GM23248 (cell line): ENCODE measurements around the gene DUS2. TPM values are rescaled to one million over a fixed set of nuclear protein-coding genes. Genes with fewer than 3 reads are reported as not detected.

Experiments used
- DNase-seq: peaks from one replicate; pipeline ENCODE4 v3.0.0-alpha.2; 2015
- H2AFZ ChIP-seq: fragments of 200-600 bp; sonication (generic); 2 replicates; pipeline ENCODE4 v1.6.1; 2016; ENCODE audit warnings: antibody characterized with exemption
- H3F3A ChIP-seq: fragments of 200-600 bp; sonication (generic); 2 replicates; pipeline ENCODE4 v1.6.1; 2016; ENCODE audit warnings: mild to moderate bottlenecking, antibody characterized with exemption, mixed run types; ENCODE audit not compliant: insufficient read depth
- H3K27ac ChIP-seq: fragments of 200-600 bp; sonication (generic); 2 replicates; pipeline ENCODE4 v1.5.1; 2016; ENCODE audit warnings: mild to moderate bottlenecking
- H3K27me3 ChIP-seq: fragments of 200-600 bp; sonication (generic); replicated peaks from 2 replicates; pipeline ENCODE4 v1.6.1; 2016; ENCODE audit warnings: mild to moderate bottlenecking; ENCODE audit not compliant: insufficient read depth
- H3K36me3 ChIP-seq: fragments of 200-600 bp; sonication (generic); 2 replicates; pipeline ENCODE4 v1.6.1; 2016; ENCODE audit warnings: low read depth, mild to moderate bottlenecking
- H3K4me1 ChIP-seq: fragments of 200-600 bp; sonication (generic); 2 replicates; pipeline ENCODE4 v1.6.1; 2016; ENCODE audit warnings: mild to moderate bottlenecking; ENCODE audit not compliant: insufficient read depth
- H3K4me2 ChIP-seq: fragments of 200-600 bp; sonication (generic); one replicate; pipeline ENCODE4 v1.6.1; 2016; ENCODE audit warnings: mild to moderate bottlenecking; ENCODE audit not compliant: unreplicated experiment
- H3K4me3 ChIP-seq: fragments of 200-600 bp; sonication (generic); 2 replicates; pipeline ENCODE4 v1.5.1; 2016; ENCODE audit warnings: mild to moderate bottlenecking
- H3K79me2 ChIP-seq: fragments of 200-600 bp; sonication (generic); 2 replicates; pipeline ENCODE4 v1.6.1; 2016; ENCODE audit warnings: mild to moderate bottlenecking; ENCODE audit not compliant: insufficient read depth
- H3K9ac ChIP-seq: fragments of 200-600 bp; sonication (generic); 2 replicates; pipeline ENCODE4 v1.6.1; 2016; ENCODE audit warnings: mild to moderate bottlenecking
- H3K9me2 ChIP-seq: fragments of 200-600 bp; sonication (generic); 2 replicates; pipeline ENCODE4 v1.6.1; 2016; ENCODE audit warnings: mixed run types, mild to moderate bottlenecking, moderate library complexity; ENCODE audit not compliant: insufficient read depth
- H3K9me3 ChIP-seq: fragments of 200-600 bp; sonication (generic); one replicate; pipeline ENCODE4 v1.6.1; 2017; ENCODE audit warnings: low read depth
- H4K20me1 ChIP-seq: fragments of 200-600 bp; sonication (generic); 2 replicates; pipeline ENCODE4 v1.6.0; 2016; ENCODE audit not compliant: insufficient read depth
- EZH2 ChIP-seq: fragments of 200-600 bp; sonication (generic); IDR thresholded peaks from 2 replicates; pipeline ENCODE4 v1.6.1; 2018; ENCODE audit warnings: antibody characterized with exemption, mild to moderate bottlenecking; ENCODE audit not compliant: insufficient read depth, poor library complexity, severe bottlenecking
- EZH2phosphoT487 ChIP-seq: fragments of 200-600 bp; sonication (generic); IDR thresholded peaks from 2 replicates; pipeline ENCODE4 v1.6.1; 2018; ENCODE audit warnings: antibody characterized with exemption, moderate library complexity, mild to moderate bottlenecking, low read depth; ENCODE audit not compliant: insufficient read depth
- WGBS, 2 experiments: methylation state at CpG; one replicate each; pipeline ENCODE4 v1.1.6; 2015 to 2017; ENCODE audit warnings: low lambda C conversion rate in 2 of 2, low coverage in 1 of 2; ENCODE audit errors: missing lambda C conversion rate in 2 of 2; 5-methylcytosine and 5-hydroxymethylcytosine counted together
- in situ Hi-C: fragments of 300-500 bp; cut with MboI; formaldehyde crosslinking; loops from 2 replicates; pipeline ENCODE4 v1.15.0; 2020
- polyA plus RNA-seq: library from polyadenylated mRNA; unstranded; fragments of >200 nt; fragmentation: Nextera tagmentation; extraction: Ambion mirVana; gene quantifications from 2 replicates; pipeline ENCODE4 v1.2.1, GENCODE V29; 2016
- total RNA-seq: library from RNA; depleted of rRNA; stranded (reverse); fragments of >200 nt; shearing (Covaris generic); gene quantifications from 2 replicates; pipeline ENCODE4 v1.2.3, GENCODE V29; 2014

DUS2 gene
- total and polyA plus RNA-seq, 2 experiments from 2014 or later, result 14.0 to 18.4 TPM

DNA sequence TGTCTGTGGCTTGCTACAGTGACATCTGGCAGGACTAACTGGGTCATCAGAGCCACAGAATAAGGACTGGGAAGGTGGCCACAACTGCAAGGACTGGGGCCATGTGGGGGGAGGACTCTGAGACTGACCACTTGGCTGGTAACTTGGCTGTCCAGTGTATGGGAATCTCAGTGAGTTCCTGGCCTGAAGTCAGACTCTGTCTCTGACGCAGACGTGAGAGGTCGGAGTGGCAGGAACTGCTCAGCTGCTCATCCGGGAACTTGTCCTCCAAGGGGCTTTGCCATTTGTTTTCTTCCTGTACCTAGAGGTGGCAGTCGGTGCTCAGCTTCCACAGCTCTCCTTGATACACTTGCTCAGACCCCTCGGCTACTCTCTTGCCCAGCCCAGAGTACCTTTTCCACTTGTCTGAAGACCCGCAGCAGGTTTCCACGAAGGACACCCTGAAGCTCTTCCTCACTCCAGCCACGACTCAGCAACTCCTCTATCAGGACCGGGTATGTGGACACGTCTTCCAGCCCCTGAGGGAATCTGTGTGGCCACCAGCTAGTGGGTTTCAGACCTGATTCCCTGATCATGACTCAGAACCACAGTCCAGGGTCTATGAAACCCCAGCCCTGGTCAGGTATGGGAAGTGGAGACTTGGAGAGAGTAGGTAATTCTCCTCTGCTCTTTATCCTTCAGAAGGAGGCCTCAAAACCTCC lies 35.5 kb upstream of the DUS2 start:
- H3K9me2 ChIP-seq, result no peaks in the 10 kb centered on the region
- H3F3A ChIP-seq, result no peaks in the 10 kb centered on the region
- in situ Hi-C loops, result no loop called here
- WGBS, 2 experiments, result 75 to 83% methylated on average over 11 of the region's 11 CpGs
- no peak overlapping the region for H3K27ac ChIP-seq
- H3K4me2 ChIP-seq, result no peak overlapping the region
- H3K27me3 ChIP-seq, result no peaks in the 10 kb centered on the region
- DNase-seq, result no peak
- no peaks in the 10 kb centered on the region for H3K4me1 ChIP-seq
- H3K9ac ChIP-seq, result no peak overlapping the region
- no peaks in the 10 kb centered on the region for H4K20me1 ChIP-seq
- H3K79me2 ChIP-seq, result no peaks in the 10 kb centered on the region
- no peaks in the 10 kb centered on the region for H3K9me3 ChIP-seq
- TF ChIP-seq EZH2 (no peak), EZH2phosphoT487 (no peak)
- H3K36me3 ChIP-seq, result no peaks in the 10 kb centered on the region
- no peak overlapping the region for H2AFZ ChIP-seq
- no peak overlapping the region for H3K4me3 ChIP-seq

DNA sequence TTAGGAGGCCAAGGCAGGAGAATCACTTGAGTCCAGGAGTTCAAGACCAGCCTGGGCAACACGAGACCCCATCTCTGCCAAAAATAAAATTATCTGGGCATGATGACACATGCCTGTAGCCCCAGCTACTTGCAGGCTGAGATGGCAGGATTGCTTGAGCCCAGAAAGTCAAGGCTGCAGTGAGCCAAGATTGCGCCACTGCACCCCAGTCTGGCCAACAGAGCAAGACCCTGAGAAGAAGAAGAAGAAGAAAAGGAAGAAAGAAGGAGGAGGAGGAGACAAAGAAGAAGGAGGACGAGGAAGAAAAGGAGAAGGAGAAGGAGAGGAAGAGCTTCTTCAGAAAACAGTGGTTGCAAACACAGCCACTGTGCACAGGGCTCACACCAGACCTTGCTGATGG lies 34.4 kb upstream of the DUS2 start:
- no peaks in the 10 kb centered on the region for H3K9me3 ChIP-seq
- 69 to 70% methylated on average over 3 of the region's 3 CpGs for WGBS, 2 experiments

DNA sequence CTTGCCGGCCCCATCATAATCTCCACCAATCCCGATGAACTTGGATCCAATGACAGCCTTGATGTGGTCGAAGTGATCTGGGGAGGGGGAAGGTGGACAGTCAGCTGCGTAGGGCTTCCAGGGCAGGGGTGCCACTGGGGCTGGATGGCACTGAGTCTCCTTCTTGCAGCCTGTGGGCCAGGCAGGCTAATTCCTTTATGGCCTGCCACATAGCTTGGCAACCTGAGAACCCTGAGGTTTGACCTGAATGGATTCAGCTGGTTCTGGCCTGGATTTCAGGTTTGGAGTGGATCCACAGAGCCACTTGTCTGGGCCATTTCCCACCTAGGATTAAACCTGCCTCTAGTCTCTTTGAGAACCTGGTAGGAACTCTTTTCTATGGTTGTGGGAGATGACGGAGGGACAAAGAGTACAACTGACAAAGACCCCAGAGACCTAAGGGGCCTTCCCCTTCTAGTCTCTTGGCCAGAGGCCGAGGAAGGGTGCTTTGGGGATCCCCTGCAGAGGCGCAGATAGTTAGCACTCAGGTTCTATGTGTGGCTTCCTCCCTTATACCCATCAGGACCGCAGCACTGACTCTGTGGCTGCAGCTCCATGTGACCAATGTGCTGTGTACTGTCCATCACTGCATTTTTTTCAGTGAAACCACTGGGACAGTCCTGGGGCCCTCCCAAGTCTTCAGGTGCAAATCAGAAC lies 33.6 kb upstream of the DUS2 start:
- DNase-seq, result no peak
- Histone ChIP-seq H2AFZ (no peak overlapping the region), H3K9me3 (no peaks in the 10 kb centered on the region), H3K27ac (no peak overlapping the region), H3K36me3 (no peaks in the 10 kb centered on the region), H3K4me1 (no peaks in the 10 kb centered on the region), H3K4me3 (no peak overlapping the region), H4K20me1 (no peaks in the 10 kb centered on the region), H3K9ac (no peak overlapping the region), H3K79me2 (no peaks in the 10 kb centered on the region), H3K4me2 (no peak overlapping the region), H3K9me2 (no peaks in the 10 kb centered on the region), H3F3A (no peaks in the 10 kb centered on the region), H3K27me3 (no peaks in the 10 kb centered on the region)
- in situ Hi-C loops, result no loop called here
- TF ChIP-seq EZH2phosphoT487, result no peak
- no peak for TF ChIP-seq EZH2
- 65 to 69% methylated on average over 8 of the region's 8 CpGs for WGBS, 2 experiments

More for the DNA sequence above, 34.4 kb upstream of the DUS2 start:
- no peaks in the 10 kb centered on the region for H3K79me2 ChIP-seq
- H3K27ac ChIP-seq, result no peak overlapping the region
- no peaks in the 10 kb centered on the region for H3K36me3 ChIP-seq
- H3K4me2 ChIP-seq, result no peak overlapping the region
- no peaks in the 10 kb centered on the region for H3K4me1 ChIP-seq
- H3K9ac ChIP-seq, result no peak overlapping the region
- no peak overlapping the region for H3K4me3 ChIP-seq
- in situ Hi-C loops, result no loop called here
- H4K20me1 ChIP-seq, result no peaks in the 10 kb centered on the region
- no peak for DNase-seq
- H2AFZ ChIP-seq, result no peak overlapping the region
- H3K27me3 ChIP-seq, result no peaks in the 10 kb centered on the region
- H3F3A ChIP-seq, result no peaks in the 10 kb centered on the region
- no peaks in the 10 kb centered on the region for H3K9me2 ChIP-seq
- no peak for TF ChIP-seq EZH2phosphoT487
- TF ChIP-seq EZH2, result no peak

DNA sequence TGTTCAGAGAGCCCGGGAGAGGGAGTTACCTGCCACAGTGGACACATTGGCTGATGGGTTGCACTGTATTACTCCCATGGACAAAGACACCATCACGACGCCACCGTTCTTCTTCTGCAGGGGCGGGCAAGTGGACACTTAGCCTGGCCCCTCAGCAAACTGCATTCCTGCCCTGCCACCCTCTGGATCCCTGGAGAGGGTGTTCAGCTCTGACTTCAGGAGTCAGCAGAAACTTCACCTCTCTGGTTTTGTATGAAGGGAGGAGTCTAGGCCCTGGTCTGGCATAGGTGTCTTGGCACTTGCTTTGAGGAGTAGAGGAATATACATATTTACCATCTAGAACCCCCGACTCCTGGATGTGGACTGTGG lies 33.1 kb upstream of the DUS2 start:
- H3K9ac ChIP-seq, result no peak overlapping the region
- no peaks in the 10 kb centered on the region for H4K20me1 ChIP-seq
- H3K4me3 ChIP-seq, result no peak overlapping the region
- H3K9me3 ChIP-seq, result no peaks in the 10 kb centered on the region
- in situ Hi-C loops, result no loop called here
- no peaks in the 10 kb centered on the region for H3K79me2 ChIP-seq
- H3K4me2 ChIP-seq, result no peak overlapping the region
- H3K27ac ChIP-seq, result no peak overlapping the region
- no peaks in the 10 kb centered on the region for H3K36me3 ChIP-seq
- H3K9me2 ChIP-seq, result no peaks in the 10 kb centered on the region
- no peak overlapping the region for H2AFZ ChIP-seq
- no peaks in the 10 kb centered on the region for H3K27me3 ChIP-seq
- DNase-seq, result no peak
- no peaks in the 10 kb centered on the region for H3K4me1 ChIP-seq
- no peaks in the 10 kb centered on the region for H3F3A ChIP-seq
- WGBS, 2 experiments, result 75 to 82% methylated on average over 6 of the region's 6 CpGs
- TF ChIP-seq EZH2phosphoT487 (no peak), EZH2 (no peak)
